GM23338 (cell line): ENCODE data around the gene DRC1. TPM values are rescaled to one million over a fixed set of nuclear protein-coding genes. Genes with fewer than 3 reads are reported as not detected.

ENCODE experiments used
- ATAC-seq: fragments of 200-7000 bp; cut with Tn5 transposase; 3 replicates; pipeline ENCODE4 v1.9.1; 2020
- DNase-seq: peaks from one replicate; pipeline ENCODE4 v3.0.0-alpha.2; 2015; ENCODE audit warnings: low spot score
- H2AFZ ChIP-seq: fragments of 200-600 bp; sonication (generic); 2 replicates; pipeline ENCODE4 v1.8.0; 2016; ENCODE audit warnings: antibody characterized with exemption, mild to moderate bottlenecking, moderate library complexity
- H3F3A ChIP-seq: fragments of 200-600 bp; sonication (generic); replicated peaks from 2 replicates; pipeline ENCODE4 v1.8.0; 2017; ENCODE audit warnings: antibody characterized with exemption, mixed run types, low read depth
- H3K27ac ChIP-seq: fragments of 200-600 bp; sonication (generic); 2 replicates; pipeline ENCODE4 v1.6.1; 2016; ENCODE audit warnings: low read depth
- H3K27me3 ChIP-seq: fragments of 200-600 bp; sonication (generic); 2 replicates; pipeline ENCODE4 v1.8.0; 2016; ENCODE audit warnings: mild to moderate bottlenecking, mixed run types, moderate library complexity; ENCODE audit not compliant: insufficient read depth
- H3K36me3 ChIP-seq: fragments of 200-600 bp; sonication (generic); 2 replicates; pipeline ENCODE4 v1.8.0; 2016; ENCODE audit warnings: mild to moderate bottlenecking; ENCODE audit not compliant: insufficient read depth
- H3K4me1 ChIP-seq: fragments of 200-600 bp; sonication (generic); 2 replicates; pipeline ENCODE4 v1.8.0; 2016; ENCODE audit warnings: mild to moderate bottlenecking, moderate library complexity; ENCODE audit not compliant: insufficient read depth
- H3K4me2 ChIP-seq: fragments of 200-600 bp; sonication (generic); 2 replicates; pipeline ENCODE4 v1.7.1; 2017; ENCODE audit warnings: mixed run types
- H3K4me3 ChIP-seq: fragments of 200-600 bp; sonication (generic); 2 replicates; pipeline ENCODE4 v1.6.1; 2016; ENCODE audit warnings: mixed run types
- H3K79me2 ChIP-seq: fragments of 200-600 bp; sonication (generic); replicated peaks from 2 replicates; pipeline ENCODE4 v1.8.0; 2017; ENCODE audit warnings: mild to moderate bottlenecking; ENCODE audit not compliant: insufficient read depth
- H3K9me2 ChIP-seq: fragments of 200-600 bp; sonication (generic); 2 replicates; pipeline ENCODE4 v1.8.0; 2017; ENCODE audit not compliant: insufficient read depth
- H4K20me1 ChIP-seq: fragments of 200-600 bp; sonication (generic); replicated peaks from 2 replicates; pipeline ENCODE4 v1.8.0; 2017; ENCODE audit warnings: mild to moderate bottlenecking; ENCODE audit not compliant: insufficient read depth
- H3K27ac Mint-ChIP-seq: 2 replicates; pipeline ENCODE4 v1.8.0; 2020; ENCODE audit warnings: inconsistent platforms, mild to moderate bottlenecking, moderate library complexity, mixed read lengths
- H3K27me3 Mint-ChIP-seq: 3 replicates; pipeline ENCODE4 v1.8.0; 2022; ENCODE audit warnings: low read depth, mild to moderate bottlenecking, moderate library complexity, mixed read lengths, inconsistent platforms; ENCODE audit not compliant: insufficient read depth, poor library complexity
- H3K36me3 Mint-ChIP-seq: 3 replicates; pipeline ENCODE4 v1.8.0; 2021; ENCODE audit warnings: low read depth, mild to moderate bottlenecking, inconsistent platforms, moderate library complexity, mixed read lengths
- H3K4me1 Mint-ChIP-seq: 3 replicates; pipeline ENCODE4 v1.8.0; 2020; ENCODE audit warnings: mild to moderate bottlenecking, inconsistent platforms, mixed read lengths
- H3K4me3 Mint-ChIP-seq: 3 replicates; pipeline ENCODE4 v1.8.0; 2021; ENCODE audit warnings: moderate library complexity, mild to moderate bottlenecking, inconsistent platforms, mixed read lengths
- H3K9me3 Mint-ChIP-seq: 3 replicates; pipeline ENCODE4 v1.8.0; 2020; ENCODE audit warnings: moderate library complexity, mild to moderate bottlenecking, inconsistent platforms, mixed read lengths
- CREB1 ChIP-seq: fragments of 250-450 bp; sonication (Bioruptor Pico); IDR thresholded peaks from 2 replicates; pipeline ENCODE4 v1.5.0; 2020; ENCODE audit warnings: low read depth, mild to moderate bottlenecking, moderate library complexity
- CTCF ChIP-seq, 2 experiments: fragments of 200-600 bp in 1 of 2; sonication (generic) in 1 of 2; conservative IDR thresholded peaks; 2 replicates each; pipeline versions ENCODE4 v1.5.1 to v1.6.1; 2016 to 2017; ENCODE audit warnings: antibody characterized with exemption in 2 of 2, low read depth in 2 of 2, mild to moderate bottlenecking in 2 of 2, moderate library complexity in 1 of 2
- ETS1 ChIP-seq: IDR thresholded peaks from 2 replicates; pipeline ENCODE4 v1.6.1; 2016; ENCODE audit warnings: antibody characterized with exemption
- EZH2 ChIP-seq: fragments of 200-600 bp; sonication (generic); IDR thresholded peaks from one replicate; pipeline ENCODE4 v1.8.0; 2017; ENCODE audit warnings: antibody characterized with exemption, mild to moderate bottlenecking, low read depth; ENCODE audit not compliant: unreplicated experiment
- EZH2phosphoT487 ChIP-seq: fragments of 200-600 bp; sonication (generic); IDR thresholded peaks from one replicate; pipeline ENCODE4 v1.8.1; 2018; ENCODE audit warnings: antibody characterized with exemption; ENCODE audit not compliant: unreplicated experiment
- JUNB ChIP-seq: IDR thresholded peaks from one replicate; pipeline ENCODE4 v1.6.1; 2016; ENCODE audit warnings: antibody characterized with exemption; ENCODE audit not compliant: unreplicated experiment
- NANOG ChIP-seq: IDR thresholded peaks from 2 replicates; pipeline ENCODE4 v1.6.1; 2016; ENCODE audit warnings: antibody characterized with exemption, borderline replicate concordance
- POLR2AphosphoS5 ChIP-seq: IDR thresholded peaks from 2 replicates; pipeline ENCODE4 v1.6.1; 2016; ENCODE audit warnings: antibody characterized with exemption, low read depth
- STAT1 ChIP-seq: IDR thresholded peaks from one replicate; pipeline ENCODE4 v1.6.1; 2016; ENCODE audit warnings: antibody characterized with exemption; ENCODE audit not compliant: unreplicated experiment
- ZNF114 ChIP-seq: fragments of 250-450 bp; sonication (Bioruptor Pico); IDR thresholded peaks from 2 replicates; pipeline ENCODE4 v1.5.0; 2020; ENCODE audit warnings: mild to moderate bottlenecking, moderate library complexity
- ZNF331 ChIP-seq: fragments of 250-450 bp; sonication (Bioruptor Pico); IDR thresholded peaks from 2 replicates; pipeline ENCODE4 v1.5.0; 2020; ENCODE audit warnings: low read depth, mild to moderate bottlenecking, moderate library complexity
- polyA plus RNA-seq: library from polyadenylated mRNA; unstranded; fragments of >200 nt; fragmentation: Nextera tagmentation; extraction: Ambion mirVana; gene quantifications from 2 replicates; pipeline ENCODE4 v1.2.1, GENCODE V29; 2016
- total RNA-seq: library from RNA; depleted of rRNA; stranded (reverse); fragments of >200 nt; shearing (Covaris generic); gene quantifications from 2 replicates; pipeline ENCODE4 v1.2.3, GENCODE V29; 2014

The DRC1 gene
- total and polyA plus RNA-seq, 2 experiments from 2014 or later, result 0.45 TPM; not detected in 1

- no peak overlapping the region for H3K27ac ChIP-seq
- no peak overlapping the region for H3K27ac Mint-ChIP-seq
- no peaks in the 10 kb centered on the region for H3K27me3 ChIP-seq
- H3K4me1 Mint-ChIP-seq, result no peaks in the 10 kb centered on the region; the same call in 2 of the 3 replicates
- TF ChIP-seq ZNF331 (CRISPR knock-in tag) (no peak), CREB1 (CRISPR knock-in tag) (no peak)
- ATAC-seq (no peak), DNase-seq (no peak)
- peaks cover 8% of the 10 kb centered on the region for H3K27me3 Mint-ChIP-seq
- H3K4me3 ChIP-seq, result no peak overlapping the region
- H3K4me3 Mint-ChIP-seq, result no peak overlapping the region
- H2AFZ ChIP-seq, result no peak overlapping the region
- no peak overlapping the region for H3K4me2 ChIP-seq
- no peaks in the 10 kb centered on the region for H4K20me1 ChIP-seq
- H3K79me2 ChIP-seq, result no peaks in the 10 kb centered on the region
- no peaks in the 10 kb centered on the region for H3K36me3 Mint-ChIP-seq
- H3F3A ChIP-seq, result no peaks in the 10 kb centered on the region
- no peaks in the 10 kb centered on the region for H3K36me3 ChIP-seq
- no peaks in the 10 kb centered on the region for H3K9me3 Mint-ChIP-seq
- no peaks in the 10 kb centered on the region for H3K4me1 ChIP-seq
- H3K9me2 ChIP-seq, result no peaks in the 10 kb centered on the region
Observed at GRCh38 chr2:26484579-26484978, 82.9 kb downstream of the DRC1 start.

- Histone ChIP-seq H3K9me2 (no peaks in the 10 kb centered on the region), H3K79me2 (no peaks in the 10 kb centered on the region), H3K27me3 (no peaks in the 10 kb centered on the region), H3K4me3 (no peak overlapping the region), H4K20me1 (no peaks in the 10 kb centered on the region), H2AFZ (no peak overlapping the region), H3K4me1 (no peaks in the 10 kb centered on the region), H3K36me3 (no peaks in the 10 kb centered on the region), H3K4me2 (no peak overlapping the region), H3K27ac (no peak overlapping the region), H3F3A (no peaks in the 10 kb centered on the region)
- H3K36me3 Mint-ChIP-seq, result no peaks in the 10 kb centered on the region
- no peaks in the 10 kb centered on the region; the same call in 2 of the 3 replicates for H3K4me1 Mint-ChIP-seq
- TF ChIP-seq STAT1 (no peak), EZH2phosphoT487 (no peak), ZNF114 (CRISPR knock-in tag) (no peak), JUNB (no peak), CTCF (conservative IDR thresholded peaks at IDR 0.05; ENCODE audit: low read depth in 2 of 2) (no peak), POLR2AphosphoS5 (no peak), ETS1 (no peak), CREB1 (CRISPR knock-in tag) (no peak), NANOG (no peak), EZH2 (no peak)
- no peak overlapping the region for H3K27ac Mint-ChIP-seq
- H3K27me3 Mint-ChIP-seq, result peaks cover 8% of the 10 kb centered on the region
- DNase-seq, result no peak
- H3K4me3 Mint-ChIP-seq, result no peak overlapping the region
- no peaks in the 10 kb centered on the region for H3K9me3 Mint-ChIP-seq
- no peak for ATAC-seq
Observed at GRCh38 chr2:26485099-26485498, 83.4 kb downstream of the DRC1 start.
